GM13977 (cell line): ENCODE results near the gene UBE2Q2.

ENCODE experiments used
- DNase-seq: peaks from one replicate; pipeline ENCODE4 v3.0.0; 2012; ENCODE audit warnings: low spot score
- in situ Hi-C: fragments of 300-500 bp; cut with MboI; formaldehyde crosslinking; loops from one replicate; pipeline ENCODE4 v1.12.0; 2022; ENCODE audit warnings: low sequenced_read_pairs, low pct_unique_long_range_greater_than_20kb, mixed read lengths, inconsistent platforms; ENCODE audit not compliant: unreplicated experiment
- TF ChIP-seq, protein P1 (sequence below): IDR thresholded peaks from 2 replicates; pipeline ENCODE4 v1.5.1; 2012; ENCODE audit warnings: mild to moderate bottlenecking, control low read depth; ENCODE audit not compliant: insufficient read depth; ENCODE audit errors: extremely low read depth, missing control alignments

UBE2Q2 gene

DNA sequence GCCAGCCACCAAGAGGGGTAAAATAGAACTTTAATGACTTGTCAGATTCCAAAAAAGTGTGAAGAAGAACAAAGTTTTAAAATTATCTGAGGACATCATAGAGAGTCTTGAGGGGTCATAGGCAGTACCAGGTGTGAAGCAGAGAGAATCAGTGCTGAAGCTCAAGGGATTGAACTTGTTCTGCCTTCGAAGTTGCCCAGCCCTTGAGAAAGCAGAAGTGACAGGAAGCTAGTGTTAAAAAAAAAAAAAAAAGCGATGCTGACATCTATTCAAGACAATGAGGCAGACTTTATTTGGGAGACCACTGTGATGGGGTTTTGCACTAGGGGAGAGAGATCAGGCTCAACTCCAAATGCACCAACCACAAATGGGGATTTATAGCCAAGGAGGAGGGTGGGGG lies 82.2 kb downstream of the UBE2Q2 start:
- TF ChIP-seq, protein P1, sequence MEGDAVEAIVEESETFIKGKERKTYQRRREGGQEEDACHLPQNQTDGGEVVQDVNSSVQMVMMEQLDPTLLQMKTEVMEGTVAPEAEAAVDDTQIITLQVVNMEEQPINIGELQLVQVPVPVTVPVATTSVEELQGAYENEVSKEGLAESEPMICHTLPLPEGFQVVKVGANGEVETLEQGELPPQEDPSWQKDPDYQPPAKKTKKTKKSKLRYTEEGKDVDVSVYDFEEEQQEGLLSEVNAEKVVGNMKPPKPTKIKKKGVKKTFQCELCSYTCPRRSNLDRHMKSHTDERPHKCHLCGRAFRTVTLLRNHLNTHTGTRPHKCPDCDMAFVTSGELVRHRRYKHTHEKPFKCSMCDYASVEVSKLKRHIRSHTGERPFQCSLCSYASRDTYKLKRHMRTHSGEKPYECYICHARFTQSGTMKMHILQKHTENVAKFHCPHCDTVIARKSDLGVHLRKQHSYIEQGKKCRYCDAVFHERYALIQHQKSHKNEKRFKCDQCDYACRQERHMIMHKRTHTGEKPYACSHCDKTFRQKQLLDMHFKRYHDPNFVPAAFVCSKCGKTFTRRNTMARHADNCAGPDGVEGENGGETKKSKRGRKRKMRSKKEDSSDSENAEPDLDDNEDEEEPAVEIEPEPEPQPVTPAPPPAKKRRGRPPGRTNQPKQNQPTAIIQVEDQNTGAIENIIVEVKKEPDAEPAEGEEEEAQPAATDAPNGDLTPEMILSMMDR: no peak
- in situ Hi-C loops: no loop called here
- no peak for DNase-seq

DNA sequence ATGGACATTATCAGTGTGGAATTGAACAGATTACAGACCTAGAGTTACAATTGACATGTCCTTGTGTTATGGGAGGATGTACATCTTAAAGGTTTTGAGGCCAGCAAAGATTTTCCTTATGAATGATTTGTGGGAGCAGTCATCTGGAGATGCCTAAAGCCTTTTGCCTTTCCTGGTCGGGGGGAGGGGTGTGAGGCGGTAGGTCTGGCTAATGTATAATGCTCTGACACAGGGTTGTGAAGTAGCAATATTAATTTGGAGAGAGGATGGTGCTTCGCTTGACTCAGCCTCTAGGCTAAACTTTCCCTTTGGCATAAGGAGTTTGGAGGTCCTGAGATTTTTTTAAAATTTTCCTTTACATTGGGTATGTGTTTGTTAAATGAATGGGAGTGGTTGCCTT lies 83.7 kb downstream of the UBE2Q2 start:
- TF ChIP-seq, protein P1: no peak
- DNase-seq: no peak
- in situ Hi-C loops: no loop called here

DNA sequence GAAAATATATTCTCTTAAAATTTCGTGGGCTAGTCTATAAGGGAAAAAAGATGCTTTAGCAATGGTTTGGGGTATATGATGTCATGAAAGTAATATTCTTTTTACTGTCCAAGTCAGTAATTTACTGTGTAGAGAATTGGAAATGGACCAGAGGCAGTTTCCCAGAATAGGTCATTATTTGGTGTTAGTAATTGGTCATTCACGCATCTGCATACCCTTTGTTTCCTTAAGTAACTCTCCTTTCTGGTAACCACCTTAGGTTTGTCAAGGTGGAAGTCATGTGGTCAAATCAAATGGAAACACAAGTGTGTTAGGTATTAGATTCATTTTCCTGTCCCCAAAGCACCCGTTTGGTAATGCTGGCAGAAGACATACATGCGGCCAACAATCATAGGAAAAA lies 84.4 kb downstream of the UBE2Q2 start:
- peak; percentile 11 for DNase-seq
- in situ Hi-C loops: no loop called here
- TF ChIP-seq, protein P1: no peak

DNA sequence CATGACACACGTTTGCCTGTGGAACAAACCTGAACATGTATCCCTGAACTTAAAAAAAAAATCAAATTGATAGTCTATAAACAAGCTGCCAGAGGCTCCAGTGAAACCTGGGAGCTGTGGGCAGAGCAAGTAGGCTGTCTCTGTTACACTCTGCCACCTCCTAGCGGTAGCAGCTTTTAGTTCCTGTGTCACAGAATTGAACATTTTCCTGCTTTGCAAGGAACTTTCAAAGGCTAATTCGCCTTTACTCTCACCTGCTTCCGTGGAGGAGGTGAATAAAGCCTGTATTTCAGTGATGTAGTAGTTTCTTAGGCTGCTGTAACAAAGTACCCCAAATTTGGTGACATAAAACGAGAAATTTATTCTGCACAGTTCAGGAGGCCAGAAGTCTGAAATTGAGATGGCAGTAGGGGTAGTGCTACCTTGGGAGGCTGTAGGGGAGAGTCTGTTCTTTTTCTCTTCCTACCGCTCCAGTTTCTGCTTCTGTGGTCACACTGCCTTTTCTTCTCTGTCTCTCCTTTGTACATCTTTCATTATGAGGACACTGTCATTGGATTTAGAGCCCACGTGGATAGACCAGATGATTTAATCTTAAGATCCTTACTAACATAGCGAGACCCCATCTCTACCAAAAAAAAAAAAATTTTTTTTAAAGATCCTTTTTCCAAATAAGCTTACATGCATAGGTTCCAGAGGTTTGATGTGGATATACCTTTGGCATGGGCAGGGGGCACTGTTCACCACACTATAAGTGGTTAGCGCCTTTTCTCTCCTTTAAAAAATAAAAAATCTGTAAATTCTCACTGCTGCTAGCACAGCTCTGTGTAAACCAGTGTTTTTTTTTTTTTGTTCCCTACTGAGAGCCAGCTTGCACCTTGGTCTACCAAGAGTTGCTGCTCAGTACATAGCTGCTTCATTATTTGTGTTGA lies 85.7 kb downstream of the UBE2Q2 start:
- in situ Hi-C loops: no loop called here
- no peak for DNase-seq

DNA sequence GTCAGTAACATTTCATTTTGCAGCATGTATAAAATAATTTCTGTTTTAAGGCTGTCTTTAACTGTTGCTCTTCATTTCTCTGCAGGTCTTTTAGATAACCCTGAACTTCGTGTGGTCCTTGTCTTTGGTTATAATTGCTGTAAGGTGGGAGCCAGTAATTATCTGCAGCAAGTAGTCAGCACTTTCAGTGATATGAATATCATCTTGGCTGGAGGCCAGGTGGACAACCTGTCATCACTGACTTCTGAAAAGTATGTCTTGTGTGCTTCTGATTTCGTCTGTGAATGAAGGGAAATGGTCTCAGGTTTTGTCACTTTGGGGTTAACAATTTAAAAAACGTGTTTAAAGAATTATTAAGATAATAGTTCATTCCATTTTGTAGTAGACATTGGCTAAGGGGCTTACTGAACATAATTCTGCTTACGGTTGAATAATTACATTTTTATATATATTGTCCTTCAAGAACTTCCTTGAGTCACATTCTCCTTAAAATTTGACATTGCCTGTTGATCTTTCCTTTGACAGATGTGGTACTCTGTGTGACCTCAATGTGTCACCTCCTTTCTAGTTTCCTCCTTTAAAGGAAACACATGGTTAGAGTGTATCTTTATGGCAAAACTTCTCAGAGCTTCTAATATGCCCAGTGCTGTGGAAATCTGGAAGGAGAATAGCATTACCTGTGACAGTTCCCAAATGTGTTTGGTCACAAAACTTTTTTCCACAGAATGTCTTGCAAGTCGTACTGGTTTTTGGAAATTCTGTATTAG lies 86.7 kb downstream of the UBE2Q2 start:
- no peak for DNase-seq
- in situ Hi-C loops: no loop called here
- TF ChIP-seq, protein P1: no peak

More for the DNA sequence above, 85.7 kb downstream of the UBE2Q2 start:
- TF ChIP-seq, protein P1: no peak

DNA sequence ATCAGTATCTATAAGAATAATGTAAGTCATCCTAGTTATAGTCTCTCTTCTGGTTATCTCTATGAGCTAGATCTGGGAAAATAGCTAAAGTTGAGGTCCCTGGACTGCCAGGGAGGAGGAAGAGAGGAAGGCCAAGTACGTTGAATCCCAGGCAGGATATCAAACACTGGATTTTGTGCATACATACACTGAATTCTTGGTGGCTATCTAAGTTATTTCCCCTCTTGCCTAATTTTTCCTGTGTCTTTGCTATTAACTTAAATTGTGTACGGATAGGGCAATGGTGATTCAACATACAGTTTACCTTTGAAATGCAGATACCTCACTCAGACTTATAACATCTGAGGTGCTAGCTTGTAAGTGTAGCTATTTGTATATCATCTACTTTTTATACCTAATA lies 87.6 kb downstream of the UBE2Q2 start:
- TF ChIP-seq, protein P1: no peak
- in situ Hi-C loops: no loop called here
- DNase-seq: no peak
